Daoy (cell line): ENCODE results near the gene KCNH1. TPM values are rescaled to one million over a fixed set of nuclear protein-coding genes. Genes with fewer than 3 reads are reported as not detected.

Experiments
- DNase-seq: peaks from one replicate; pipeline ENCODE4 v3.0.0-alpha.2; 2015; ENCODE audit warnings: low read depth
- total RNA-seq: library from RNA; depleted of rRNA; stranded (reverse); fragments of >200 nt; shearing (Covaris generic); gene quantifications from 2 replicates; pipeline ENCODE4 v1.2.3, GENCODE V29; 2014

KCNH1 gene
- total RNA-seq, 1 experiment from 2014 or later = 2.9 TPM

- peak; percentile 49 for DNase-seq
Measured at GRCh38 chr1:210715072-210715471, 418.9 kb downstream of the KCNH1 start.

GRCh38 chr1:210711825-210712612 lies 421.9 kb downstream of the KCNH1 start:
- DNase-seq = no peak

GRCh38 chr1:210709701-210710100 lies 424.2 kb downstream of the KCNH1 start:
- DNase-seq = no peak

GRCh38 chr1:210707300-210708240 lies 426.4 kb downstream of the KCNH1 start:
- no peak for DNase-seq

GRCh38 chr1:210706246-210706645 lies 427.7 kb downstream of the KCNH1 start:
- DNase-seq = no peak

GRCh38 chr1:210705086-210705485 lies 428.9 kb downstream of the KCNH1 start:
- DNase-seq = no peak

- DNase-seq = no peak
Measured at GRCh38 chr1:210703593-210703992, 430.4 kb downstream of the KCNH1 start.

- DNase-seq = no peak
Measured at GRCh38 chr1:210702506-210702905, 431.4 kb downstream of the KCNH1 start.

GRCh38 chr1:210700511-210700910 lies 433.4 kb downstream of the KCNH1 start:
- DNase-seq = no peak

GRCh38 chr1:210700083-210700482 lies 433.9 kb downstream of the KCNH1 start:
- DNase-seq = no peak

- DNase-seq = no peak
Measured at GRCh38 chr1:210698661-210699060, 435.3 kb downstream of the KCNH1 start.

GRCh38 chr1:210697185-210697584 lies 436.8 kb downstream of the KCNH1 start:
- no peak for DNase-seq

- DNase-seq = no peak
Measured at GRCh38 chr1:210696709-210697108, 437.2 kb downstream of the KCNH1 start.

GRCh38 chr1:210695026-210695425 lies 438.9 kb downstream of the KCNH1 start:
- DNase-seq = peak; percentile 14

- no peak for DNase-seq
Measured at GRCh38 chr1:210692796-210693195, 441.2 kb downstream of the KCNH1 start.

GRCh38 chr1:210691039-210691610 lies 442.8 kb downstream of the KCNH1 start:
- no peak for DNase-seq

- DNase-seq = no peak
Measured at GRCh38 chr1:210690236-210690635, 443.7 kb downstream of the KCNH1 start.

- DNase-seq = no peak
Measured at GRCh38 chr1:210689826-210690225, 444.1 kb downstream of the KCNH1 start.

- DNase-seq = no peak
Measured at GRCh38 chr1:210688512-210689234, 445.3 kb downstream of the KCNH1 start.

- peak; percentile 75 for DNase-seq
Measured at GRCh38 chr1:210687582-210688279, 446.2 kb downstream of the KCNH1 start.

GRCh38 chr1:210686841-210687240 lies 447.1 kb downstream of the KCNH1 start:
- no peak for DNase-seq
